SK-N-SH (cell line): ENCODE data around the gene AGMO. TPM values are rescaled to one million over a fixed set of nuclear protein-coding genes. Genes with fewer than 3 reads are reported as not detected.
A peak's percentile ranks its signal among the peaks of the same experiment; 100 is the strongest.

Experiments
- CTCF ChIA-PET: fragments of 300-600, 350-600 bp; formaldehyde crosslinking; extraction: SDS; loops from one replicate; lab custom pipeline; 2021; lab: Yijun Ruan, JAX
- POLR2A ChIA-PET: fragments of 350-600 bp; sonication (Branson Sonifier 250); formaldehyde crosslinking; extraction: SDS; loops from one replicate; lab custom pipeline; 2020; ENCODE audit warnings: antibody characterized with exemption, inconsistent platforms; lab: Yijun Ruan, JAX
- DNase-seq: peaks from one replicate; pipeline ENCODE4 v3.0.0; 2012
- H2AFZ ChIP-seq: fragments of 200-600 bp; sonication (generic); 2 replicates; pipeline ENCODE4 v1.8.1; 2016; ENCODE audit warnings: antibody characterized with exemption, mild to moderate bottlenecking, low read depth
- H3F3A ChIP-seq: fragments of 200-600 bp; sonication (generic); replicated peaks from 2 replicates; pipeline ENCODE3; 2016; ENCODE audit warnings: antibody characterized with exemption, mild to moderate bottlenecking; ENCODE audit not compliant: insufficient read depth
- H3K27ac ChIP-seq, 2 experiments: fragments of 200-500 bp in 1 of 2; fragments of 200-600 bp in 1 of 2; sonication (Bioruptor generic) in 1 of 2; sonication (generic), shearing (Covaris generic) in 1 of 2; 2 replicates each; pipeline versions ENCODE4 v1.5.1 to v1.6.1; 2014 to 2016; ENCODE audit warnings: low read depth in 2 of 2, inconsistent platforms in 1 of 2, low read length in 1 of 2, mild to moderate bottlenecking in 1 of 2, mixed read lengths in 1 of 2
- H3K27me3 ChIP-seq: fragments of 200-600 bp; sonication (generic), shearing (Covaris generic); 2 replicates; pipeline ENCODE4 v1.6.1; 2016; ENCODE audit warnings: mixed run types; ENCODE audit not compliant: insufficient read depth
- H3K36me3 ChIP-seq, 2 experiments: fragments of 200-500 bp in 1 of 2; fragments of 200-600 bp in 1 of 2; sonication (Bioruptor generic) in 1 of 2; sonication (generic) in 1 of 2; replicated peaks in 1 of 2; 2 replicates each; pipeline versions ENCODE3 to v1.5.1; 2014 to 2016; ENCODE audit warnings: low read length in 1 of 2, mild to moderate bottlenecking in 1 of 2; ENCODE audit not compliant: insufficient read depth in 2 of 2, control insufficient read depth in 1 of 2
- H3K4me1 ChIP-seq, 2 experiments: fragments of 200-500 bp in 1 of 2; fragments of 200-600 bp in 1 of 2; sonication (Bioruptor generic) in 1 of 2; sonication (generic), shearing (Covaris generic) in 1 of 2; 2 replicates each; pipeline versions ENCODE4 v1.5.1 to v1.6.1; 2014 to 2016; ENCODE audit warnings: low read depth in 1 of 2, low read length in 1 of 2, mixed run types in 1 of 2; ENCODE audit not compliant: insufficient read depth in 2 of 2, control insufficient read depth in 1 of 2
- H3K4me2 ChIP-seq: fragments of 200-600 bp; sonication (generic), shearing (Covaris generic); 2 replicates; pipeline ENCODE4 v1.6.1; 2017; ENCODE audit warnings: mixed run types
- H3K4me3 ChIP-seq, 2 experiments: fragments of 200-500 bp in 1 of 2; fragments of 200-600 bp in 1 of 2; sonication (Bioruptor generic) in 1 of 2; sonication (generic), shearing (Covaris generic) in 1 of 2; 2 replicates each; pipeline versions ENCODE4 v1.5.1 to v1.8.1; 2014 to 2016; ENCODE audit warnings: low read depth in 2 of 2, inconsistent platforms in 1 of 2, low read length in 1 of 2, mild to moderate bottlenecking in 1 of 2, mixed read lengths in 1 of 2, moderate library complexity in 1 of 2
- H3K79me2 ChIP-seq: fragments of 200-600 bp; sonication (generic); 2 replicates; pipeline ENCODE4 v1.8.1; 2017; ENCODE audit warnings: mild to moderate bottlenecking; ENCODE audit not compliant: insufficient read depth
- H3K9ac ChIP-seq: fragments of 200-600 bp; sonication (generic); 2 replicates; pipeline ENCODE4 v1.6.1; 2017; ENCODE audit warnings: mixed run types
- H3K9me2 ChIP-seq: fragments of 200-600 bp; sonication (generic); 2 replicates; pipeline ENCODE4 v1.6.1; 2017; ENCODE audit warnings: mixed run types
- H3K9me3 ChIP-seq: fragments of 200-600 bp; sonication (generic); 2 replicates; pipeline ENCODE4 v1.6.1; 2017; ENCODE audit warnings: mixed run types, mild to moderate bottlenecking, moderate library complexity
- H4K20me1 ChIP-seq: fragments of 200-600 bp; sonication (generic); 2 replicates; pipeline ENCODE4 v1.6.1; 2017; ENCODE audit warnings: mild to moderate bottlenecking, mixed run types; ENCODE audit not compliant: insufficient read depth
- CHD2 ChIP-seq: fragments of 150-350 bp; IDR thresholded peaks from 2 replicates; pipeline ENCODE4 v1.6.1; 2018; ENCODE audit warnings: low read length; ENCODE audit not compliant: partially characterized antibody
- CTCF ChIP-seq: fragments of 200-600 bp; sonication (generic); IDR thresholded peaks from 2 replicates; pipeline ENCODE4 v1.6.1; 2017; ENCODE audit warnings: antibody characterized with exemption, mild to moderate bottlenecking, moderate library complexity
- ELF1 ChIP-seq: IDR thresholded peaks from 2 replicates; pipeline ENCODE4 v1.4.0; 2012
- EP300 ChIP-seq, 2 experiments: IDR thresholded peaks; 2 replicates each; pipeline versions ENCODE4 v1.4.0 to v1.6.1; 2012; ENCODE audit warnings: borderline replicate concordance in 1 of 2, low read depth in 1 of 2, low read length in 1 of 2
- EZH2phosphoT487 ChIP-seq: fragments of 200-600 bp; sonication (generic); IDR thresholded peaks from 2 replicates; pipeline ENCODE4 v1.6.1; 2017; ENCODE audit warnings: low read depth, mixed run types, mild to moderate bottlenecking, antibody characterized with exemption, moderate library complexity, borderline replicate concordance
- FOSL2 ChIP-seq: IDR thresholded peaks from 2 replicates; pipeline ENCODE4 v1.4.0; 2012; ENCODE audit warnings: low read depth, mild to moderate bottlenecking, moderate library complexity, borderline replicate concordance
- FOXJ3 ChIP-seq: sonication (generic); formaldehyde crosslinking; IDR thresholded peaks from 2 replicates; pipeline ENCODE4 v1.5.1; 2020; ENCODE audit warnings: mild to moderate bottlenecking, missing genetic modification reagents
- IRF3 ChIP-seq: fragments of 150-350 bp; IDR thresholded peaks from 2 replicates; pipeline ENCODE4 v1.6.1; 2016; ENCODE audit warnings: mild to moderate bottlenecking, low read depth, low read length
- JUND ChIP-seq: IDR thresholded peaks from 2 replicates; pipeline ENCODE4 v1.4.0; 2012
- NRF1 ChIP-seq: IDR thresholded peaks from 2 replicates; pipeline ENCODE4 v1.6.1; 2012; ENCODE audit warnings: low read depth, mild to moderate bottlenecking, low read length
- RCOR1 ChIP-seq: fragments of 150-350 bp; IDR thresholded peaks from 2 replicates; pipeline ENCODE4 v1.6.1; 2017; ENCODE audit warnings: antibody characterized with exemption, low read length
- RXRA ChIP-seq: IDR thresholded peaks from 2 replicates; pipeline ENCODE4 v1.4.0; 2012; ENCODE audit warnings: low read depth, mild to moderate bottlenecking, borderline replicate concordance
- TAF1 ChIP-seq: IDR thresholded peaks from 2 replicates; pipeline ENCODE4 v1.6.1; 2012; ENCODE audit warnings: low read depth, mild to moderate bottlenecking, low read length, moderate library complexity, borderline replicate concordance
- TEAD4 ChIP-seq: IDR thresholded peaks from 2 replicates; pipeline ENCODE4 v1.4.0; 2012; ENCODE audit warnings: mild to moderate bottlenecking, borderline replicate concordance; ENCODE audit not compliant: insufficient read depth
- YY1 ChIP-seq: IDR thresholded peaks from 2 replicates; pipeline ENCODE4 v1.4.0; 2012; ENCODE audit warnings: low read depth, mild to moderate bottlenecking
- WGBS: methylation state at CpG from one replicate; pipeline ENCODE4 v1.1.6; 2017; ENCODE audit warnings: low lambda C conversion rate; 5-methylcytosine and 5-hydroxymethylcytosine counted together
- polyA plus RNA-seq, 3 experiments: library from polyadenylated mRNA; depleted of rRNA; stranded (reverse); fragments of >200 nt; gene quantifications; 2 replicates each; pipeline ENCODE4 v1.2.3, GENCODE V29; 2012
- TF ChIP-seq, protein P1 (sequence below): IDR thresholded peaks from 2 replicates; pipeline ENCODE4 v1.4.0; 2012; ENCODE audit warnings: low read depth, borderline replicate concordance
- TF ChIP-seq, protein P2 (sequence below): fragments of 150-350 bp; IDR thresholded peaks from 2 replicates; pipeline ENCODE4 v1.6.1; 2017; ENCODE audit warnings: antibody characterized with exemption, low read length, low read depth, borderline replicate concordance

Gene AGMO
- polyA plus RNA-seq, 1 of the 3 experiments (the other 2 are of a cell fraction): 0.05 TPM

DNA sequence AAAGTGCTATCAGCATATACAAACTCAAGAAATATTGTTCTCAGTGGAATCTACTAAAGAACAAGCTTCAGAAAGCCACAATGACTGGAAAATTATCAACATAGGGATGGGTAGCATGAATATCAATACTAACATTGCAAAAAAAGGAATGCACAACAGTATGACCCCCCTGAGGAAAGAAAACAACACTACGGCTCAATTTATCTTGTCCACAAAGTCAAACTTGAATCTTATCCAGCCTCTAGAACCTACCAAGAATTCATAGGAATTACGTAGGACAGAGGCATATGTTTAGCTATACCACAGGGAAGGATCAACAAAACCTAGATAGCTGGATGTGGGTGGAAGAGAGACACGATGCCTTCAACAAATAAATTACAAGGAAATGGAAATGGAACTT, 54.6 kb downstream of the AGMO start:
- H2AFZ ChIP-seq: peak overlapping the region; percentile 11; the same call in 1 of the 2 replicates
- H3K4me1 ChIP-seq: peaks cover 0 to 6% of the 10 kb centered on the region in 2 experiments; a peak in 1 of 4 replicates
- WGBS: 64% methylated on average over 3 of the region's 3 CpGs
- peaks cover 17% of the 10 kb centered on the region for H3F3A ChIP-seq
- no peaks in the 10 kb centered on the region for H4K20me1 ChIP-seq
- H3K9me2 ChIP-seq: no peaks in the 10 kb centered on the region
- H3K36me3 ChIP-seq: no peaks in the 10 kb centered on the region
- TF ChIP-seq ELF1 (no peak), EZH2phosphoT487 (no peak), FOSL2 (no peak), IRF3 (no peak), JUND (no peak), RXRA (no peak), TAF1 (no peak), EP300 (IDR thresholded peaks at IDR 0.05; ENCODE audit: borderline replicate concordance in 1 of 2, low read depth in 1 of 2, low read length in 1 of 2) (no peak), NRF1 (no peak), YY1 (no peak), CTCF (no peak), TEAD4 (no peak), RCOR1 (no peak), FOXJ3 (CRISPR knock-in tag) (no peak), CHD2 (no peak)
- TF ChIP-seq, protein P1, sequence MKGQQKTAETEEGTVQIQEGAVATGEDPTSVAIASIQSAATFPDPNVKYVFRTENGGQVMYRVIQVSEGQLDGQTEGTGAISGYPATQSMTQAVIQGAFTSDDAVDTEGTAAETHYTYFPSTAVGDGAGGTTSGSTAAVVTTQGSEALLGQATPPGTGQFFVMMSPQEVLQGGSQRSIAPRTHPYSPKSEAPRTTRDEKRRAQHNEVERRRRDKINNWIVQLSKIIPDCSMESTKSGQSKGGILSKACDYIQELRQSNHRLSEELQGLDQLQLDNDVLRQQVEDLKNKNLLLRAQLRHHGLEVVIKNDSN: no peak
- TF ChIP-seq, protein P2, sequence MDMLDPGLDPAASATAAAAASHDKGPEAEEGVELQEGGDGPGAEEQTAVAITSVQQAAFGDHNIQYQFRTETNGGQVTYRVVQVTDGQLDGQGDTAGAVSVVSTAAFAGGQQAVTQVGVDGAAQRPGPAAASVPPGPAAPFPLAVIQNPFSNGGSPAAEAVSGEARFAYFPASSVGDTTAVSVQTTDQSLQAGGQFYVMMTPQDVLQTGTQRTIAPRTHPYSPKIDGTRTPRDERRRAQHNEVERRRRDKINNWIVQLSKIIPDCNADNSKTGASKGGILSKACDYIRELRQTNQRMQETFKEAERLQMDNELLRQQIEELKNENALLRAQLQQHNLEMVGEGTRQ: no peak
- no peaks in the 10 kb centered on the region for H3K27me3 ChIP-seq
- peak overlapping the region in 1 of 2 experiments; percentile 40; a peak in 1 of 4 replicates for H3K27ac ChIP-seq
- no peaks in the 10 kb centered on the region for H3K9me3 ChIP-seq
- CTCF ChIA-PET: no interaction called here
- H3K79me2 ChIP-seq: no peaks in the 10 kb centered on the region
- H3K4me2 ChIP-seq: no peak overlapping the region
- POLR2A ChIA-PET: no interaction called here
- no peak overlapping the region for H3K4me3 ChIP-seq
- no peak overlapping the region for H3K9ac ChIP-seq
- DNase-seq: no peak
